Caco-2 (cell line): ENCODE measurements around the gene FRYL. TPM values are rescaled to one million over a fixed set of nuclear protein-coding genes. Genes with fewer than 3 reads are reported as not detected.

Experiments
- BruUV-seq: library from RNA; stranded (reverse); fragments of 400-500 nt; replicated peaks from 2 replicates; lab custom pipeline; 2021; lab: Mats Ljungman, UMichigan
- CTCF ChIA-PET: fragments of 300-600 bp; sonication (Branson Sonifier 250); formaldehyde crosslinking; loops from one replicate; lab custom pipeline; 2022; ENCODE audit warnings: antibody characterized with exemption; lab: Charles Lee
- POLR2A ChIA-PET: fragments of 300-600 bp; sonication (Branson Sonifier 250); formaldehyde crosslinking; loops from one replicate; lab custom pipeline; 2022; ENCODE audit warnings: antibody characterized with exemption; lab: Charles Lee
- DNase-seq, 2 experiments: peaks; one replicate each; pipeline versions ENCODE4 v3.0.0 to v3.0.0-alpha.2; 2020 to 2022
- H3K27me3 ChIP-seq: replicated peaks from 2 replicates; pipeline ENCODE4 v1.6.0; 2011; ENCODE audit warnings: low read length; ENCODE audit not compliant: control insufficient read depth, insufficient read depth
- H3K36me3 ChIP-seq: 2 replicates; pipeline ENCODE4 v1.5.1; 2011; ENCODE audit warnings: low read length; ENCODE audit not compliant: control insufficient read depth, insufficient read depth
- H3K4me1 ChIP-seq: fragments of 250-450 bp; sonication (Bioruptor Pico); 2 replicates; pipeline ENCODE4 v1.5.1; 2020; ENCODE audit warnings: mild to moderate bottlenecking
- H3K4me3 ChIP-seq: 2 replicates; pipeline ENCODE4 v1.5.1; 2011; ENCODE audit warnings: low read depth, mild to moderate bottlenecking, control low read depth, low read length
- H3K9me3 ChIP-seq: fragments of 250-450 bp; sonication (Bioruptor Pico); 2 replicates; pipeline ENCODE4 v1.5.1; 2020; ENCODE audit warnings: mild to moderate bottlenecking, moderate library complexity
- H3K27ac Mint-ChIP-seq: one replicate; pipeline ENCODE4 v1.8.0; 2022; ENCODE audit warnings: mixed read lengths; ENCODE audit not compliant: unreplicated experiment
- H3K27me3 Mint-ChIP-seq: one replicate; pipeline ENCODE4 v1.8.0; 2022; ENCODE audit warnings: mixed read lengths; ENCODE audit not compliant: insufficient read depth, unreplicated experiment
- H3K36me3 Mint-ChIP-seq: one replicate; pipeline ENCODE4 v1.8.0; 2022; ENCODE audit warnings: mild to moderate bottlenecking, mixed read lengths; ENCODE audit not compliant: insufficient read depth, unreplicated experiment
- H3K4me1 Mint-ChIP-seq: one replicate; pipeline ENCODE4 v1.8.0; 2022; ENCODE audit warnings: low read depth, mixed read lengths; ENCODE audit not compliant: unreplicated experiment
- H3K4me3 Mint-ChIP-seq: one replicate; pipeline ENCODE4 v1.8.0; 2022; ENCODE audit warnings: mild to moderate bottlenecking, moderate library complexity, mixed read lengths; ENCODE audit not compliant: unreplicated experiment
- H3K9me3 Mint-ChIP-seq: one replicate; pipeline ENCODE4 v1.8.0; 2022; ENCODE audit warnings: mixed read lengths; ENCODE audit not compliant: unreplicated experiment
- intact Hi-C: fragments of 100-400 bp; cut with micrococcal nuclease; formaldehyde crosslinking; loops from one replicate; pipeline ENCODE4 v1.10.0; 2022; ENCODE audit not compliant: unreplicated experiment
- total RNA-seq: library from RNA; stranded (reverse); gene quantifications from 2 replicates; pipeline ENCODE4 v1.2.3, GENCODE V29; 2022
- TF ChIP-seq, protein P1 (sequence below), 2 experiments: fragments of 200-600 bp in 1 of 2; IDR thresholded peaks; 1 replicate in 1 of 2; 2 replicates in 1 of 2; pipeline versions ENCODE4 v1.5.1 to v1.8.0; 2011 to 2022; ENCODE audit warnings: antibody characterized with exemption in 1 of 2, control low read depth in 1 of 2, inconsistent platforms in 1 of 2, low read depth in 1 of 2, low read length in 1 of 2, mild to moderate bottlenecking in 1 of 2, moderate library complexity in 1 of 2; ENCODE audit not compliant: insufficient read depth in 1 of 2, severe bottlenecking in 1 of 2, unreplicated experiment in 1 of 2

The FRYL gene
- total RNA-seq, 1 experiment from 2014 or later: 27.4 TPM

DNA sequence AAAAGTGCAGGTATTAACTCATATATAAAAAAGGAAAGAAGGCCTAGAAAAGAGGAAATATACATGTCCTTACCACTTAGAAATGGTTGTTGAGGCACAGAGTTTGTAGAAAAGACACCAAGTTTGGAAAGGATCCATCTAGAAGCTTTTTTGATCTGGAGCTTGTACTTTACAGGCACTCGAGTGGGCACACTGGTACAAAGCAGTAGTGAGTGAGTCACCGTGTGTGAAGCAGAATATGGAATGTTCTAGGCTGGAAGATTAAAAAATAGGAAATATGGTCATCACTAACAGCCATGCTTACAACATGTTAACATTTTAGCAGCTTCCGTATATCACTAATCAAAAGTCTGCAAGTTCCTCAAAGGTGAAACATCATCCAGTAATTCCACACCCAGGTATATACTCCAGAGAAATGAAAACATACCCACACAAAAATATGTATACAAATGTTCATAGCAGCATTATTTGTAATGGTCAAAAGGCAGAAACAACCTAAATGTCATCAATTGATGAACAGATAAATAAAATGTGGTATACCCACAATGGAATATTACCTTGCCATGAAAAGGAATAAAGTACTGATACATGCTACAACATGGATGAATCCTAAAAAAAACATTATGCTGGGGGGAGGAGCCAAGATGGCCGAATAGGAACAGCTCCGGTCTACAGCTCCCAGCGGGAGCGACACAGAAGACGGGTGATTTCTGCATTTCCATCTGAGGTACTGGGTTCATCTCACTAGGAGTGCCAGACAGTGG is 69.5 kb downstream of the FRYL start:
- POLR2A ChIA-PET: no interaction called here
- no peaks in the 10 kb centered on the region for H3K36me3 ChIP-seq
- no peaks in the 10 kb centered on the region for H3K27me3 ChIP-seq
- no peak overlapping the region for H3K4me3 Mint-ChIP-seq
- TF ChIP-seq, protein P1, sequence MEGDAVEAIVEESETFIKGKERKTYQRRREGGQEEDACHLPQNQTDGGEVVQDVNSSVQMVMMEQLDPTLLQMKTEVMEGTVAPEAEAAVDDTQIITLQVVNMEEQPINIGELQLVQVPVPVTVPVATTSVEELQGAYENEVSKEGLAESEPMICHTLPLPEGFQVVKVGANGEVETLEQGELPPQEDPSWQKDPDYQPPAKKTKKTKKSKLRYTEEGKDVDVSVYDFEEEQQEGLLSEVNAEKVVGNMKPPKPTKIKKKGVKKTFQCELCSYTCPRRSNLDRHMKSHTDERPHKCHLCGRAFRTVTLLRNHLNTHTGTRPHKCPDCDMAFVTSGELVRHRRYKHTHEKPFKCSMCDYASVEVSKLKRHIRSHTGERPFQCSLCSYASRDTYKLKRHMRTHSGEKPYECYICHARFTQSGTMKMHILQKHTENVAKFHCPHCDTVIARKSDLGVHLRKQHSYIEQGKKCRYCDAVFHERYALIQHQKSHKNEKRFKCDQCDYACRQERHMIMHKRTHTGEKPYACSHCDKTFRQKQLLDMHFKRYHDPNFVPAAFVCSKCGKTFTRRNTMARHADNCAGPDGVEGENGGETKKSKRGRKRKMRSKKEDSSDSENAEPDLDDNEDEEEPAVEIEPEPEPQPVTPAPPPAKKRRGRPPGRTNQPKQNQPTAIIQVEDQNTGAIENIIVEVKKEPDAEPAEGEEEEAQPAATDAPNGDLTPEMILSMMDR (IDR thresholded peaks at IDR 0.05; ENCODE audit: insufficient read depth in 1 of 2, low read depth in 1 of 2, low read length in 1 of 2, severe bottlenecking in 1 of 2, unreplicated experiment in 1 of 2): no peak
- CTCF ChIA-PET: no interaction called here
- intact Hi-C loops: no loop called here
- no peak for DNase-seq
- no peak overlapping the region for H3K4me3 ChIP-seq
- H3K36me3 Mint-ChIP-seq: peaks cover 12% of the 10 kb centered on the region
- H3K27ac Mint-ChIP-seq: no peak overlapping the region
- no peaks in the 10 kb centered on the region for H3K9me3 ChIP-seq
- H3K4me1 Mint-ChIP-seq: no peaks in the 10 kb centered on the region
- no peaks in the 10 kb centered on the region for H3K9me3 Mint-ChIP-seq
- BruUV-seq: no TSS peak
- H3K4me1 ChIP-seq: no peaks in the 10 kb centered on the region
- no peaks in the 10 kb centered on the region for H3K27me3 Mint-ChIP-seq

DNA sequence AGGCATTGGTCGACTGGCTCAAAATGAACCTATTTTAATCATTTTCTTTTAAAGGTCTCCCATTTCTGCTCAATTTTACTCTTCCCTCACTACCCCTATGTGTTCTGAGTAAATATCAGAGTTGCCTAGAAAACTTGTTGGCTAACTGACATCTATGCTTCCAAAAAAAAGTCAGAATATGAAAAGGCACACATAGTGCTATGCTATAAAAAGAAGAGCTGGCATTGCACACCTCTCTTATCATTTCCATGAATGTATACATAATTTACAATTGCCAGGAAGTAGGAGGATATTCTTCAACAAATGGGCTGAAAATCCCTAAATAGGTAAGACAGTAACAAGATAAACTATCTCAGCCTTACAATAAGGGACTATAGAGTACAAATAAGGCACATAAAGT is 70.2 kb downstream of the FRYL start:
- no peak overlapping the region for H3K27ac Mint-ChIP-seq
- no peaks in the 10 kb centered on the region for H3K9me3 ChIP-seq
- H3K4me3 Mint-ChIP-seq: no peak overlapping the region
- no peaks in the 10 kb centered on the region for H3K27me3 Mint-ChIP-seq
- H3K27me3 ChIP-seq: no peaks in the 10 kb centered on the region
- BruUV-seq: no TSS peak
- TF ChIP-seq, protein P1 (IDR thresholded peaks at IDR 0.05; ENCODE audit: insufficient read depth in 1 of 2, low read depth in 1 of 2, low read length in 1 of 2, severe bottlenecking in 1 of 2, unreplicated experiment in 1 of 2): no peak
- H3K36me3 ChIP-seq: no peaks in the 10 kb centered on the region
- no peak for DNase-seq
- ChIA-PET CTCF (no interaction called here), POLR2A (no interaction called here)
- H3K9me3 Mint-ChIP-seq: no peaks in the 10 kb centered on the region
- H3K4me1 Mint-ChIP-seq: no peaks in the 10 kb centered on the region
- no peak overlapping the region for H3K4me3 ChIP-seq
- peaks cover 12% of the 10 kb centered on the region for H3K36me3 Mint-ChIP-seq
- intact Hi-C loops: no loop called here
- H3K4me1 ChIP-seq: no peaks in the 10 kb centered on the region

DNA sequence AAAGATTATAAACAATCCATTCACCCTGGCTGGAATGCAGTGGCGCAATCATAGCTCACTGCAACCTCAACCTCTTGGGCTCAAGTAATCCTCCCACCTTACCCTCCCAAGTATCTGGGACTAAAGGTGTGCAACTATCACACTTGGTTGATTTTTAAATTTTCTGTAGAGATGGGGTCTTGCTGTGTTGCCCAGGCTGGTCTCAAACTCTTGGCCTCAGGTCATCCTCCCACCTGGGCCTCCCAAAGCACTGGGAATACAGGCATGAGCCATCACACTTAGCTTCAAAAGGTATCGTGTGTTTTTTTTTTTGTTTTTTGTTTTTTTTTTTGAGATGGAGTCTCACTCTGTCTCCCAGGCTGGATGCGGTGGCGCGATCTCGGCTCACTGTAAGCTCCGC is 71.5 kb downstream of the FRYL start:
- Histone ChIP-seq H3K4me1 (no peaks in the 10 kb centered on the region), H3K27me3 (no peaks in the 10 kb centered on the region), H3K9me3 (no peaks in the 10 kb centered on the region), H3K36me3 (no peaks in the 10 kb centered on the region), H3K4me3 (no peak overlapping the region)
- peaks cover 12% of the 10 kb centered on the region for H3K36me3 Mint-ChIP-seq
- ChIA-PET CTCF (no interaction called here), POLR2A (no interaction called here)
- intact Hi-C loops: no loop called here
- TF ChIP-seq, protein P1 (IDR thresholded peaks at IDR 0.05; ENCODE audit: insufficient read depth in 1 of 2, low read depth in 1 of 2, low read length in 1 of 2, severe bottlenecking in 1 of 2, unreplicated experiment in 1 of 2): no peak
- no peak overlapping the region for H3K4me3 Mint-ChIP-seq
- DNase-seq: no peak
- H3K9me3 Mint-ChIP-seq: no peaks in the 10 kb centered on the region
- H3K27me3 Mint-ChIP-seq: no peaks in the 10 kb centered on the region
- H3K4me1 Mint-ChIP-seq: no peaks in the 10 kb centered on the region
- BruUV-seq: no TSS peak
- no peak overlapping the region for H3K27ac Mint-ChIP-seq
